Adrenal gland (tissue), 12 donors: ENCODE results near the gene TPRX1. TPM values are rescaled to one million over a fixed set of nuclear protein-coding genes. Genes with fewer than 3 reads are reported as not detected.

ENCODE experiments used
- DNase-seq, 7 donors: peaks; one replicate each; pipeline ENCODE4 v3.0.0-alpha.2; 2019 to 2020
- H3K27ac ChIP-seq, 5 donors: fragments of 200-600 bp; sonication (generic) in 4 of 5; 1 replicate in 3 of 5; 2 replicates in 2 of 5; pipeline versions ENCODE4 v1.5.1 to v1.8.0; 2016 to 2020; ENCODE audit warnings: mild to moderate bottlenecking in 1 of 5
- H3K27me3 ChIP-seq: fragments of 200-600 bp; 2 replicates; pipeline ENCODE4 v1.8.0; 2021
- H3K36me3 ChIP-seq, 2 donors: fragments of 200-600 bp; replicated peaks in 1 of 2; 1 replicate in 1 of 2; 2 replicates in 1 of 2; pipeline versions ENCODE4 v1.5.1 to v1.8.0; 2018 to 2022
- H3K4me1 ChIP-seq, 2 donors: fragments of 200-600 bp; replicated peaks in 1 of 2; 1 replicate in 1 of 2; 2 replicates in 1 of 2; pipeline versions ENCODE4 v1.5.1 to v1.8.0; 2018 to 2021
- H3K4me3 ChIP-seq, 4 donors: fragments of 200-600 bp; sonication (generic) in 3 of 4; one replicate each; pipeline ENCODE4 v1.5.1; 2016 to 2018
- H3K9me3 ChIP-seq, 3 donors: fragments of 200-600 bp; sonication (generic) in 1 of 3; replicated peaks in 1 of 3; 1 replicate in 2 of 3; 2 replicates in 1 of 3; pipeline versions ENCODE4 v1.5.1 to v1.8.0; 2016 to 2021
- POLR2A ChIP-seq, 2 donors: fragments of 450-650 bp; IDR thresholded peaks; one replicate each; pipeline ENCODE4 v1.6.1; 2017; ENCODE audit warnings: antibody characterized with exemption in 2 of 2, mild to moderate bottlenecking in 2 of 2, moderate library complexity in 1 of 2
- WGBS, 4 donors: extraction: QIAGEN DNeasy Blood & Tissue Kit in 2 of 4; methylation state at CpG; one replicate each; pipeline versions ENCODE4 v1.1.5 to v1.1.7; 2013 to 2017; 5-methylcytosine and 5-hydroxymethylcytosine counted together
- intact Hi-C, 2 donors: fragments of 100-400 bp; cut with DNase I; formaldehyde crosslinking; loops; one replicate each; pipeline versions ENCODE4 v1.14.1 to v1.15.0; 2022 to 2023
- polyA plus RNA-seq, 3 donors: library from polyadenylated mRNA; stranded (reverse); fragments of 200-250 nt in 2 of 3; fragments of 350-450 nt in 1 of 3; fragmentation: Illumina TruSeq in 1 of 3; extraction: RNeasy Lipid Tissue Mini Kit (QIAGEN cat#74804) in 1 of 3; gene quantifications; one replicate each; pipeline ENCODE4 v1.2.3, GENCODE V29; 2013 to 2014
- total RNA-seq, 9 donors: library from RNA; depleted of rRNA in 4 of 9; stranded (reverse); fragments of >200 nt in 4 of 9; fragments of 120-200 nt in 1 of 9; fragmentation: NEBNext Ultra II Directional in 1 of 9; extraction: Animal tissue kit (Norgen Biotek cat#: 25700) in 1 of 9; gene quantifications; one replicate each; pipeline versions ENCODE4 v1.1.0 to v1.2.4, GENCODE V29; 2013 to 2023
- TF ChIP-seq, protein P1 (sequence below), 6 experiments: fragments of 450-650 bp in 4 of 6; fragments of 200-600 bp in 2 of 6; sonication (generic) in 1 of 6; IDR thresholded peaks; 1 replicate in 5 of 6; 2 replicates in 1 of 6; pipeline versions ENCODE4 v1.5.1 to v1.8.0; 2016 to 2021; ENCODE audit warnings: antibody characterized with exemption in 6 of 6, mild to moderate bottlenecking in 2 of 6, moderate library complexity in 1 of 6
- donor health status: healthy with polysubstance abuse.
- donor health status: Bipolar disorder and iron deficiency.
- donor health status: DM: yes; HTN: yes; CAD: no.
- donor health status: DM: no; HTN: no; CAD: no.
- donor health status: DM: no; HTN: no; CAD: no.
- donor health status: DM: yes; HTN: yes; CAD: no.

Gene TPRX1
- total and polyA plus RNA-seq, 12 donors, result not detected

GRCh38 chr19:47757617-47758442 lies 46.5 kb downstream of the TPRX1 start:
- H3K36me3 ChIP-seq, result peaks cover 0 to 53% of the 10 kb centered on the region in 2 donors
- H3K4me1 ChIP-seq, result no peaks in the 10 kb centered on the region
- H3K27me3 ChIP-seq, result no peaks in the 10 kb centered on the region
- no peak for DNase-seq
- no peak for TF ChIP-seq POLR2A (IDR thresholded peaks at IDR 0.05)
- TF ChIP-seq, protein P1, sequence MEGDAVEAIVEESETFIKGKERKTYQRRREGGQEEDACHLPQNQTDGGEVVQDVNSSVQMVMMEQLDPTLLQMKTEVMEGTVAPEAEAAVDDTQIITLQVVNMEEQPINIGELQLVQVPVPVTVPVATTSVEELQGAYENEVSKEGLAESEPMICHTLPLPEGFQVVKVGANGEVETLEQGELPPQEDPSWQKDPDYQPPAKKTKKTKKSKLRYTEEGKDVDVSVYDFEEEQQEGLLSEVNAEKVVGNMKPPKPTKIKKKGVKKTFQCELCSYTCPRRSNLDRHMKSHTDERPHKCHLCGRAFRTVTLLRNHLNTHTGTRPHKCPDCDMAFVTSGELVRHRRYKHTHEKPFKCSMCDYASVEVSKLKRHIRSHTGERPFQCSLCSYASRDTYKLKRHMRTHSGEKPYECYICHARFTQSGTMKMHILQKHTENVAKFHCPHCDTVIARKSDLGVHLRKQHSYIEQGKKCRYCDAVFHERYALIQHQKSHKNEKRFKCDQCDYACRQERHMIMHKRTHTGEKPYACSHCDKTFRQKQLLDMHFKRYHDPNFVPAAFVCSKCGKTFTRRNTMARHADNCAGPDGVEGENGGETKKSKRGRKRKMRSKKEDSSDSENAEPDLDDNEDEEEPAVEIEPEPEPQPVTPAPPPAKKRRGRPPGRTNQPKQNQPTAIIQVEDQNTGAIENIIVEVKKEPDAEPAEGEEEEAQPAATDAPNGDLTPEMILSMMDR (IDR thresholded peaks at IDR 0.05), result no peak
- no peak overlapping the region for H3K4me3 ChIP-seq
- H3K27ac ChIP-seq, result no peak overlapping the region
- intact Hi-C loops, result no loop called here
- H3K9me3 ChIP-seq, result no peaks in the 10 kb centered on the region
- 78 to 88% (median 82%) methylated on average over 12 to 14 of the region's 14 CpGs for WGBS, 4 donors

- intact Hi-C loops, result no loop called here
- WGBS, 4 donors, result 84 to 92% (median 90%) methylated on average over 13 to 22 of the region's 22 CpGs
- H3K27me3 ChIP-seq, result no peaks in the 10 kb centered on the region
- DNase-seq, result no peak
- TF ChIP-seq POLR2A (IDR thresholded peaks at IDR 0.05), result no peak
- TF ChIP-seq, protein P1 (IDR thresholded peaks at IDR 0.05), result no peak
- no peak overlapping the region for H3K27ac ChIP-seq
- no peaks in the 10 kb centered on the region for H3K9me3 ChIP-seq
- H3K36me3 ChIP-seq, result peaks cover 0 to 60% of the 10 kb centered on the region in 2 donors
- no peak overlapping the region for H3K4me3 ChIP-seq
- no peaks in the 10 kb centered on the region for H3K4me1 ChIP-seq
Measured at GRCh38 chr19:47756953-47757608, 47.3 kb downstream of the TPRX1 start.

- Histone ChIP-seq H3K9me3 (no peaks in the 10 kb centered on the region), H3K4me1 (no peaks in the 10 kb centered on the region), H3K27me3 (no peaks in the 10 kb centered on the region), H3K36me3 (peaks cover 0 to 65% of the 10 kb centered on the region in 2 donors), H3K4me3 (no peak overlapping the region), H3K27ac (no peak overlapping the region)
- 80 to 96% (median 93%) methylated on average over 1 to 12 of the region's 12 CpGs for WGBS, 4 donors
- TF ChIP-seq, protein P1 (IDR thresholded peaks at IDR 0.05), result no peak
- TF ChIP-seq POLR2A (IDR thresholded peaks at IDR 0.05), result no peak
- intact Hi-C loops, result no loop called here
- DNase-seq, result no peak
Measured at GRCh38 chr19:47756627-47756929, 47.8 kb downstream of the TPRX1 start.

GRCh38 chr19:47755762-47756626 lies 48.4 kb downstream of the TPRX1 start:
- H3K36me3 ChIP-seq, result peaks cover 0 to 71% of the 10 kb centered on the region in 2 donors
- intact Hi-C loops, result no loop called here
- H3K4me1 ChIP-seq, result no peaks in the 10 kb centered on the region
- WGBS, 4 donors, result 90 to 94% (median 91%) methylated on average over 8 to 28 of the region's 28 CpGs
- H3K4me3 ChIP-seq, result no peak overlapping the region
- no peak for DNase-seq
- no peaks in the 10 kb centered on the region for H3K9me3 ChIP-seq
- TF ChIP-seq, protein P1 (IDR thresholded peaks at IDR 0.05), result no peak
- no peak for TF ChIP-seq POLR2A (IDR thresholded peaks at IDR 0.05)
- no peak overlapping the region for H3K27ac ChIP-seq
- H3K27me3 ChIP-seq, result no peaks in the 10 kb centered on the region
